GM12892 (cell line): ENCODE measurements around the gene STAMBP.

ENCODE experiments used
- POLR2A ChIP-seq: IDR thresholded peaks from 2 replicates; pipeline ENCODE4 v1.6.1; 2011; ENCODE audit warnings: low read depth, low read length, control low read depth
- POLR2AphosphoS5 ChIP-seq: IDR thresholded peaks from 2 replicates; pipeline ENCODE4 v1.6.1; 2011; ENCODE audit warnings: low read depth, low read length, control low read depth
- TAF1 ChIP-seq: IDR thresholded peaks from 2 replicates; pipeline ENCODE4 v1.6.1; 2011; ENCODE audit warnings: low read depth, mild to moderate bottlenecking, control low read depth, low read length, borderline replicate concordance

GRCh38 chr2:73856214-73856613 is 27.5 kb downstream of the STAMBP start:
- TF ChIP-seq TAF1 (no peak), POLR2AphosphoS5 (no peak), POLR2A (no peak)
